PC-9 (cell line): Measurements from ENCODE around the gene FAM81B.
"Not testable (repeated sequence)": the region's sequence is repeated elsewhere in the genome, so short reads cannot be mapped to it uniquely, and the experiment has no call there.

ENCODE experiments used
- EZH2 ChIP-seq: fragments of 200-600 bp; sonication (generic); IDR thresholded peaks from 2 replicates; pipeline ENCODE4 v1.8.0; 2017; ENCODE audit warnings: antibody characterized with exemption, low read depth
- TF ChIP-seq, protein P1 (sequence below): fragments of 200-600 bp; sonication (generic); conservative IDR thresholded peaks from 2 replicates; pipeline ENCODE4 v1.6.1; 2017; ENCODE audit warnings: mixed run types, antibody characterized with exemption, mild to moderate bottlenecking, moderate library complexity

- TF ChIP-seq, protein P1, sequence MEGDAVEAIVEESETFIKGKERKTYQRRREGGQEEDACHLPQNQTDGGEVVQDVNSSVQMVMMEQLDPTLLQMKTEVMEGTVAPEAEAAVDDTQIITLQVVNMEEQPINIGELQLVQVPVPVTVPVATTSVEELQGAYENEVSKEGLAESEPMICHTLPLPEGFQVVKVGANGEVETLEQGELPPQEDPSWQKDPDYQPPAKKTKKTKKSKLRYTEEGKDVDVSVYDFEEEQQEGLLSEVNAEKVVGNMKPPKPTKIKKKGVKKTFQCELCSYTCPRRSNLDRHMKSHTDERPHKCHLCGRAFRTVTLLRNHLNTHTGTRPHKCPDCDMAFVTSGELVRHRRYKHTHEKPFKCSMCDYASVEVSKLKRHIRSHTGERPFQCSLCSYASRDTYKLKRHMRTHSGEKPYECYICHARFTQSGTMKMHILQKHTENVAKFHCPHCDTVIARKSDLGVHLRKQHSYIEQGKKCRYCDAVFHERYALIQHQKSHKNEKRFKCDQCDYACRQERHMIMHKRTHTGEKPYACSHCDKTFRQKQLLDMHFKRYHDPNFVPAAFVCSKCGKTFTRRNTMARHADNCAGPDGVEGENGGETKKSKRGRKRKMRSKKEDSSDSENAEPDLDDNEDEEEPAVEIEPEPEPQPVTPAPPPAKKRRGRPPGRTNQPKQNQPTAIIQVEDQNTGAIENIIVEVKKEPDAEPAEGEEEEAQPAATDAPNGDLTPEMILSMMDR, result not testable (repeated sequence)
- not testable (repeated sequence) for TF ChIP-seq EZH2
Measured at GRCh38 chr5:95391965-95392364, 799 bp downstream of the FAM81B start.
